Measurements from ENCODE around the gene NDUFAF4.

NDUFAF4 gene

DNA sequence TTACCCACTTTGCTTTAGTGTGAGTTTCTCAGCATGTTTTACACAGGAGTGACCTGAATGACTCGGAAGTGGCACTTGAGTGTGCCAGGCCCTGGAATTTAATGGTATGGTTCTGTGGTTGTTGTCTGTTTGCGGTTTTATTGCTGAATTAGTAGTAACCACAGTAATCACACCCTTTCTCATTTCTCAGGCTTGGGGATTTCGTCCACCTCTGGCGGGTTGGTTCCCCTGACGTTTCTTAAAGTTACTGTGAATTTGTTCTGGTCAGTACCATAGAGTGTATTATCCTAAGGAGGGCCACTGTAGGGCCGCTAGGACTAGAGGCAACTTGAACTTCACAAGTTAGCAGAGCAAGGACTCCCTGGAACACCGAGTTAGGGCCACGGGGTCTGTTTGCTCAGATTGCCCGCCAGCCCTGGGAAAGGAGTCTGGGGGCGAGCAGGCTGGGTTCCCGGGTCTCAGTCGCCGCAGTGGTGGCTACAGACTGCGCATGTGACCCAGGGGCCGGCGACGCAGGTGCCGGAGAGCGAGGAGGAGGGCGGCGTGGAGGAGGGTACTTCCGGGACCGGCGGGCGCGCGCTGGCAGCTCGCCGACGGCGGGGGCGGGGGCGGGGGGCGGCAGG, 26.3 kb upstream of the NDUFAF4 start:
- Histone ChIP-seq H3F3A (ENCODE audit: insufficient read depth) (peaks cover 10% of the 10 kb centered on the region), H4K20me1 (ENCODE audit: low read depth, low read length) (no peaks in the 10 kb centered on the region), H3K9ac (ENCODE audit: low read length) (peak overlapping the region; percentile 73), H3K79me2 (ENCODE audit: insufficient read depth, low read length) (no peaks in the 10 kb centered on the region), H3K9me2 (replicated peaks; ENCODE audit: insufficient read depth, low read length) (no peaks in the 10 kb centered on the region), H3K27me3 (ENCODE audit: low read length) (no peaks in the 10 kb centered on the region), H3K36me3 (ENCODE audit: low read length) (0 out of 2 replicates have a peak, but pooled peaks cover 2% of the 10 kb centered on the region), H3K4me3 (ENCODE audit: insufficient read depth, low read length, poor library complexity, severe bottlenecking) (peak overlapping the region; percentile 60), H2AFZ (ENCODE audit: low read depth, low read length, severe bottlenecking) (peak overlapping the region; percentile 94), H3K4me2 (ENCODE audit: low read depth, low read length, poor library complexity, severe bottlenecking) (peak overlapping the region; percentile 83), H3K27ac (ENCODE audit: low read depth, low read length) (peak overlapping the region; percentile 72), H3K9me3 (ENCODE audit: insufficient read depth, low read length) (no peaks in the 10 kb centered on the region)
- TF ChIP-seq EZH2phosphoT487 (conservative IDR thresholded peaks at IDR 0.05; ENCODE audit: low read length) (no peak), CTCF (IDR thresholded peaks at IDR 0.05; ENCODE audit: insufficient read depth, low read length, poor library complexity, severe bottlenecking) (no peak)

GRCh38 chr6:96923400-96923799, 25.7 kb upstream of the NDUFAF4 start:
- Histone ChIP-seq H3K36me3 (ENCODE audit: low read length) (0 out of 2 replicates have a peak, but pooled peaks cover 2% of the 10 kb centered on the region), H3F3A (ENCODE audit: insufficient read depth) (peaks cover 10% of the 10 kb centered on the region), H3K9me3 (ENCODE audit: insufficient read depth, low read length) (no peaks in the 10 kb centered on the region), H3K9ac (ENCODE audit: low read length) (peak overlapping the region; percentile 73), H2AFZ (ENCODE audit: low read depth, low read length, severe bottlenecking) (peak overlapping the region; percentile 94), H3K27ac (ENCODE audit: low read depth, low read length) (peak overlapping the region; percentile 72; the same call in 1 of the 2 replicates), H3K4me2 (ENCODE audit: low read depth, low read length, poor library complexity, severe bottlenecking) (peak overlapping the region; percentile 83), H3K79me2 (ENCODE audit: insufficient read depth, low read length) (no peaks in the 10 kb centered on the region), H3K4me3 (ENCODE audit: insufficient read depth, low read length, poor library complexity, severe bottlenecking) (no peak overlapping the region), H3K9me2 (replicated peaks; ENCODE audit: insufficient read depth, low read length) (no peaks in the 10 kb centered on the region), H4K20me1 (ENCODE audit: low read depth, low read length) (no peaks in the 10 kb centered on the region), H3K27me3 (ENCODE audit: low read length) (no peaks in the 10 kb centered on the region)
- TF ChIP-seq CTCF (IDR thresholded peaks at IDR 0.05; ENCODE audit: insufficient read depth, low read length, poor library complexity, severe bottlenecking) (no peak), EZH2phosphoT487 (conservative IDR thresholded peaks at IDR 0.05; ENCODE audit: low read length) (no peak)

DNA sequence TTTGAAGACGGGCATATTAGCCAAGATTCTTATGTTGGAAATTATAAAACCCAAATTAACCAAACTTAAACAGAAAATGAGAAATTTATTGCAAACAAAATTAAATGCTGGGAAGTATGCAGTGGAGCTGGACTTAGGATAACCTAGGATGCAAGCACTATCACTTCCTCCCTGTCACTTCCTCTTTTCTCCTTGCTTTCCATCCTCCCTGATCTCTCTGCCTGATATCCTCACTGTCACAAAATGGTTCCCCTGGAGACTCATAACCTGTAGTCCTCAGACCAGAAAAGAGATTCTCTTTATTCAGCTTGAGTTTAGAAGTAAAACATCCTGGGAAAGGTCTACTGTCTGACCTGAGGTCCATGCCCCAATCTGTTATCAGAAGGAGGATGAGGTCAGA, 19.4 kb upstream of the NDUFAF4 start:
- Histone ChIP-seq H4K20me1 (ENCODE audit: low read depth, low read length) (no peaks in the 10 kb centered on the region), H3K9me3 (ENCODE audit: insufficient read depth, low read length) (no peaks in the 10 kb centered on the region)

More for the DNA sequence above, 19.4 kb upstream of the NDUFAF4 start:
- Histone ChIP-seq H3K27me3 (ENCODE audit: low read length) (no peaks in the 10 kb centered on the region), H3K36me3 (ENCODE audit: low read length) (no peaks in the 10 kb centered on the region), H3K27ac (ENCODE audit: low read depth, low read length) (no peak overlapping the region), H2AFZ (ENCODE audit: low read depth, low read length, severe bottlenecking) (no peak overlapping the region), H3K9ac (ENCODE audit: low read length) (no peak overlapping the region), H3K4me2 (ENCODE audit: low read depth, low read length, poor library complexity, severe bottlenecking) (no peak overlapping the region), H3F3A (ENCODE audit: insufficient read depth) (no peaks in the 10 kb centered on the region), H3K4me3 (ENCODE audit: insufficient read depth, low read length, poor library complexity, severe bottlenecking) (no peak overlapping the region), H3K79me2 (ENCODE audit: insufficient read depth, low read length) (no peaks in the 10 kb centered on the region), H3K9me2 (replicated peaks; ENCODE audit: insufficient read depth, low read length) (no peaks in the 10 kb centered on the region)
- TF ChIP-seq CTCF (IDR thresholded peaks at IDR 0.05; ENCODE audit: insufficient read depth, low read length, poor library complexity, severe bottlenecking) (no peak), EZH2phosphoT487 (conservative IDR thresholded peaks at IDR 0.05; ENCODE audit: low read length) (no peak)
